ENCODE measurements around the gene CRTC3. TPM values are rescaled to one million over a fixed set of nuclear protein-coding genes. Genes with fewer than 3 reads are reported as not detected.

CRTC3 gene
- total and polyA plus RNA-seq, 2 of the 13 experiments (the other 11 are each of a cell fraction or from before 2014, with no cell fraction given): 8.4 to 11.8 TPM

DNA sequence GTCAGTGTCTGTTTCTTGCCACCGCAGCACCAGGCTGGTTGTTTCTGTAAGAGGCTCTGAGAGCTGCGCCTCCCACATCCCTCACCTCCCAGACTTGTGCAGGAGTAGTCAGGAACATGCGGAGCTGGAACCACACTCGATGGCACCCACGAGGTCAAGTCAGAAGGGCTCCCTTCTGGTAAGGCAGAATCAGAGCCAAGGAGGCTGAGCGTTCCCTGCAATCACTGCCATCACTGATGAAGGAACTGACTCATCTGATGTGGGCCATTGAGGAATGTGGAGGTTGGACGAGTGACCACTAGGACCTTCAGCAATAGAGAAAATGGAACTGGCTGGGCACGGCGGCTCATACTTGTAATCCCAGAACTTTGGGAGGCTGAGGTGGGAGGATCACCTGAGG, 151.8 kb downstream of the CRTC3 start:
- Histone ChIP-seq H2AFZ (ENCODE audit: low read length) (no peak overlapping the region), H3K9ac (ENCODE audit: insufficient read depth, low read depth, low read length) (no peak overlapping the region), H3K9me3 (ENCODE audit: low read length) (no peaks in the 10 kb centered on the region), H4K20me1 (ENCODE audit: insufficient read depth, low read length) (no peaks in the 10 kb centered on the region), H3K27ac (ENCODE audit: extremely low read length, insufficient read depth, low read length) (no peak overlapping the region), H3K4me2 (ENCODE audit: low read depth, low read length) (no peak overlapping the region), H3K4me1 (ENCODE audit: insufficient read depth, low read length) (no peaks in the 10 kb centered on the region), H3K27me3 (ENCODE audit: control insufficient read depth in 1 of 2, insufficient read depth in 2 of 2, low read length in 2 of 2) (no peaks in the 10 kb centered on the region; a peak in 1 of 5 replicates), H3K4me3 (replicated peaks in 1 of 3; ENCODE audit: insufficient read depth in 1 of 3, low read depth in 2 of 3, low read length in 3 of 3) (no peak overlapping the region), H3K36me3 (replicated peaks in 1 of 2; ENCODE audit: control insufficient read depth in 1 of 2, insufficient read depth in 2 of 2, low read length in 2 of 2) (no peaks in the 10 kb centered on the region), H3K79me2 (ENCODE audit: insufficient read depth, low read length) (no peaks in the 10 kb centered on the region)
- no peak for DNase-seq (ENCODE audit: low spot score)
- ATAC-seq: no peak; the same call in 2 of the 3 replicates
- TF ChIP-seq NR2F2 (IDR thresholded peaks at IDR 0.05; ENCODE audit: borderline replicate concordance, low read depth) (no peak), KLF11 (CRISPR knock-in tag; IDR thresholded peaks at IDR 0.05) (no peak), ZNF550 (CRISPR knock-in tag; IDR thresholded peaks at IDR 0.05; ENCODE audit: borderline replicate concordance) (no peak), ZNF713 (CRISPR knock-in tag; IDR thresholded peaks at IDR 0.05) (no peak), ZSCAN22 (CRISPR knock-in tag; IDR thresholded peaks at IDR 0.05) (no peak), ZNF629 (CRISPR knock-in tag; conservative IDR thresholded peaks at IDR 0.05) (no peak)
- TF ChIP-seq, protein P1, sequence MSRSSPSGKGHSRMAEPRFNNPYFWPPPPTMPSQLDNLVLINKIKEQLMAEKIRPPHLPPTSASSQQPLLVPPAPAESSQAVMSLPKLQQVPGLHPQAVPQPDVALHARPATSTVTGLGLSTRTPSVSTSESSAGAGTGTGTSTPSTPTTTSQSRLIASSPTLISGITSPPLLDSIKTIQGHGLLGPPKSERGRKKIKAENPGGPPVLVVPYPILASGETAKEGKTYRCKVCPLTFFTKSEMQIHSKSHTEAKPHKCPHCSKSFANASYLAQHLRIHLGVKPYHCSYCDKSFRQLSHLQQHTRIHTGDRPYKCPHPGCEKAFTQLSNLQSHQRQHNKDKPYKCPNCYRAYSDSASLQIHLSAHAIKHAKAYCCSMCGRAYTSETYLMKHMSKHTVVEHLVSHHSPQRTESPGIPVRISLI (CRISPR knock-in tag; IDR thresholded peaks at IDR 0.05; ENCODE audit: borderline replicate concordance): no peak
- 74% methylated on average over 5 of the region's 9 CpGs for WGBS (ENCODE audit: low lambda C conversion rate)
- in situ Hi-C loops (cut with HindIII; ENCODE audit: extremely low pct_ligation_motif_present, low pct_unique_long_range_greater_than_20kb): no loop called here
- CTCF ChIA-PET (ENCODE audit: low intra/inter-chr PET ratio, low total read pairs): no interaction called here
- POLR2A ChIA-PET: no interaction called here
- BruUV-seq (replicated peaks): no TSS peak
- FAIRE-seq: no peak
- intact Hi-C loops (cut with micrococcal nuclease; ENCODE audit: unreplicated experiment): no loop called here

DNA sequence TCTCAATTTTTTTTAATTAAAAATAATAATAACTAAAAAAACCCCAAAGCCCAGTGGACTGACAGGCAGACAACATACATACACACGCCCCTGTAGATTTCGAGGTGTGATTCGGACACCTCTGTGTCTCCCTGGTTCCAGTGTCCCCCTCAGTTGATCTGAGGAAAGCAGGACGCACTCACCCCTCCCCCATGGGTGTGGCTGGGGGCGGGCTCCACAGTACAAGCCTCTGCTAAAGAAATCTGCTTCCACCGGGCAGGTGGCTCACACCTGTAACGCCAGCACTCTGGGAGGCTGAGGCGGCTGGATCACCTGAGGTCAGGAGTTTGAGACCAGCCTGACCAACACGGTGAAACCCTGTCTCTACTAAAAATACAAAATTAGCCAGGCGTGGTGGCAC, 153.6 kb downstream of the CRTC3 start:
- no peak overlapping the region for H3K9ac ChIP-seq (ENCODE audit: insufficient read depth, low read depth, low read length)
- ATAC-seq: no peak
- no peak for FAIRE-seq
- H3K36me3 ChIP-seq (replicated peaks in 1 of 2; ENCODE audit: control insufficient read depth in 1 of 2, insufficient read depth in 2 of 2, low read length in 2 of 2): no peaks in the 10 kb centered on the region
- no peak overlapping the region for H3K4me3 ChIP-seq (replicated peaks in 1 of 3; ENCODE audit: insufficient read depth in 1 of 3, low read depth in 2 of 3, low read length in 3 of 3)
- no peaks in the 10 kb centered on the region for H3K79me2 ChIP-seq (ENCODE audit: insufficient read depth, low read length)
- in situ Hi-C loops (cut with HindIII; ENCODE audit: extremely low pct_ligation_motif_present, low pct_unique_long_range_greater_than_20kb): no loop called here
- intact Hi-C loops (cut with micrococcal nuclease; ENCODE audit: unreplicated experiment): no loop called here
- no TSS peak for BruUV-seq (replicated peaks)
- WGBS (ENCODE audit: low lambda C conversion rate): 35% methylated on average over 9 of the region's 10 CpGs
- H3K9me3 ChIP-seq (ENCODE audit: low read length): no peaks in the 10 kb centered on the region
- no peaks in the 10 kb centered on the region; a peak in 1 of 5 replicates for H3K27me3 ChIP-seq (ENCODE audit: control insufficient read depth in 1 of 2, insufficient read depth in 2 of 2, low read length in 2 of 2)
- POLR2A ChIA-PET: no interaction called here
- no peak overlapping the region for H2AFZ ChIP-seq (ENCODE audit: low read length)
- H3K4me1 ChIP-seq (ENCODE audit: insufficient read depth, low read length): no peaks in the 10 kb centered on the region
- H4K20me1 ChIP-seq (ENCODE audit: insufficient read depth, low read length): no peaks in the 10 kb centered on the region
- no peak overlapping the region for H3K27ac ChIP-seq (ENCODE audit: extremely low read length, insufficient read depth, low read length)
- DNase-seq (ENCODE audit: low spot score): no peak
- H3K4me2 ChIP-seq (ENCODE audit: low read depth, low read length): no peak overlapping the region
- CTCF ChIA-PET (ENCODE audit: low intra/inter-chr PET ratio, low total read pairs): no interaction called here
- no peak for TF ChIP-seq TCF12 (IDR thresholded peaks at IDR 0.05)
- no peak for TF ChIP-seq TCF12 (CRISPR knock-in tag; IDR thresholded peaks at IDR 0.05)
- no peak for TF ChIP-seq SOX13 (IDR thresholded peaks at IDR 0.05)
- no peak for TF ChIP-seq SOX13 (CRISPR knock-in tag; conservative IDR thresholded peaks at IDR 0.05 in 1 of 2, IDR thresholded peaks at IDR 0.05 in 1 of 2)
- TF ChIP-seq ZNF331 (CRISPR knock-in tag; IDR thresholded peaks at IDR 0.05): no peak
- no peak for TF ChIP-seq ZNF496 (CRISPR knock-in tag; IDR thresholded peaks at IDR 0.05; ENCODE audit: insufficient replicate concordance)
- no peak for TF ChIP-seq AKAP8 (CRISPR knock-in tag; IDR thresholded peaks at IDR 0.05)
- no peak for TF ChIP-seq NFYC (CRISPR knock-in tag; IDR thresholded peaks at IDR 0.05)
- no peak for TF ChIP-seq ZNF607 (CRISPR knock-in tag; IDR thresholded peaks at IDR 0.05; ENCODE audit: borderline replicate concordance)
- no peak for TF ChIP-seq ZNF879 (CRISPR knock-in tag; IDR thresholded peaks at IDR 0.05)
- TF ChIP-seq, protein P2, sequence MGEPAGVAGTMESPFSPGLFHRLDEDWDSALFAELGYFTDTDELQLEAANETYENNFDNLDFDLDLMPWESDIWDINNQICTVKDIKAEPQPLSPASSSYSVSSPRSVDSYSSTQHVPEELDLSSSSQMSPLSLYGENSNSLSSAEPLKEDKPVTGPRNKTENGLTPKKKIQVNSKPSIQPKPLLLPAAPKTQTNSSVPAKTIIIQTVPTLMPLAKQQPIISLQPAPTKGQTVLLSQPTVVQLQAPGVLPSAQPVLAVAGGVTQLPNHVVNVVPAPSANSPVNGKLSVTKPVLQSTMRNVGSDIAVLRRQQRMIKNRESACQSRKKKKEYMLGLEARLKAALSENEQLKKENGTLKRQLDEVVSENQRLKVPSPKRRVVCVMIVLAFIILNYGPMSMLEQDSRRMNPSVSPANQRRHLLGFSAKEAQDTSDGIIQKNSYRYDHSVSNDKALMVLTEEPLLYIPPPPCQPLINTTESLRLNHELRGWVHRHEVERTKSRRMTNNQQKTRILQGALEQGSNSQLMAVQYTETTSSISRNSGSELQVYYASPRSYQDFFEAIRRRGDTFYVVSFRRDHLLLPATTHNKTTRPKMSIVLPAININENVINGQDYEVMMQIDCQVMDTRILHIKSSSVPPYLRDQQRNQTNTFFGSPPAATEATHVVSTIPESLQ (CRISPR knock-in tag; conservative IDR thresholded peaks at IDR 0.05): no peak
- TF ChIP-seq ZNF672 (CRISPR knock-in tag; IDR thresholded peaks at IDR 0.05): no peak
- TF ChIP-seq PITX1 (CRISPR knock-in tag; IDR thresholded peaks at IDR 0.05): no peak
